Astrocyte (in vitro differentiated cells and primary cell): Measurements from ENCODE around the gene PDZD2.

Experiments
- CTCF ChIP-seq: IDR thresholded peaks from 2 replicates; pipeline ENCODE4 v1.5.1; 2011; ENCODE audit warnings: low read depth, mild to moderate bottlenecking, inconsistent platforms, low read length, moderate library complexity; ENCODE audit not compliant: insufficient read depth
- EZH2 ChIP-seq: IDR thresholded peaks from 2 replicates; pipeline ENCODE4 v1.6.1; 2012; ENCODE audit warnings: mild to moderate bottlenecking, low read length, inconsistent platforms; ENCODE audit not compliant: insufficient read depth

GRCh38 chr5:32002755-32003154, 363.8 kb downstream of the PDZD2 start:
- no peak for TF ChIP-seq CTCF
- no peak for TF ChIP-seq EZH2
